SK-N-SH (cell line): ENCODE measurements around the gene CT45A1. TPM values are rescaled to one million over a fixed set of nuclear protein-coding genes. Genes with fewer than 3 reads are reported as not detected.

Source experiments
- CTCF ChIA-PET: fragments of 300-600, 350-600 bp; formaldehyde crosslinking; extraction: SDS; loops from one replicate; lab custom pipeline; 2021; lab: Yijun Ruan, JAX
- POLR2A ChIA-PET: fragments of 350-600 bp; sonication (Branson Sonifier 250); formaldehyde crosslinking; extraction: SDS; loops from one replicate; lab custom pipeline; 2020; ENCODE audit warnings: antibody characterized with exemption, inconsistent platforms; lab: Yijun Ruan, JAX
- DNase-seq: peaks from one replicate; pipeline ENCODE4 v3.0.0; 2012
- H2AFZ ChIP-seq: fragments of 200-600 bp; sonication (generic); 2 replicates; pipeline ENCODE4 v1.8.1; 2016; ENCODE audit warnings: antibody characterized with exemption, mild to moderate bottlenecking, low read depth
- H3F3A ChIP-seq: fragments of 200-600 bp; sonication (generic); replicated peaks from 2 replicates; pipeline ENCODE3; 2016; ENCODE audit warnings: antibody characterized with exemption, mild to moderate bottlenecking; ENCODE audit not compliant: insufficient read depth
- H3K27ac ChIP-seq, 2 experiments: fragments of 200-500 bp in 1 of 2; fragments of 200-600 bp in 1 of 2; sonication (Bioruptor generic) in 1 of 2; sonication (generic), shearing (Covaris generic) in 1 of 2; 2 replicates each; pipeline versions ENCODE4 v1.5.1 to v1.6.1; 2014 to 2016; ENCODE audit warnings: low read depth in 2 of 2, inconsistent platforms in 1 of 2, low read length in 1 of 2, mild to moderate bottlenecking in 1 of 2, mixed read lengths in 1 of 2
- H3K27me3 ChIP-seq: fragments of 200-600 bp; sonication (generic), shearing (Covaris generic); 2 replicates; pipeline ENCODE4 v1.6.1; 2016; ENCODE audit warnings: mixed run types; ENCODE audit not compliant: insufficient read depth
- H3K36me3 ChIP-seq, 2 experiments: fragments of 200-500 bp in 1 of 2; fragments of 200-600 bp in 1 of 2; sonication (Bioruptor generic) in 1 of 2; sonication (generic) in 1 of 2; replicated peaks in 1 of 2; 2 replicates each; pipeline versions ENCODE3 to v1.5.1; 2014 to 2016; ENCODE audit warnings: low read length in 1 of 2, mild to moderate bottlenecking in 1 of 2; ENCODE audit not compliant: insufficient read depth in 2 of 2, control insufficient read depth in 1 of 2
- H3K4me1 ChIP-seq, 2 experiments: fragments of 200-500 bp in 1 of 2; fragments of 200-600 bp in 1 of 2; sonication (Bioruptor generic) in 1 of 2; sonication (generic), shearing (Covaris generic) in 1 of 2; 2 replicates each; pipeline versions ENCODE4 v1.5.1 to v1.6.1; 2014 to 2016; ENCODE audit warnings: low read depth in 1 of 2, low read length in 1 of 2, mixed run types in 1 of 2; ENCODE audit not compliant: insufficient read depth in 2 of 2, control insufficient read depth in 1 of 2
- H3K4me2 ChIP-seq: fragments of 200-600 bp; sonication (generic), shearing (Covaris generic); 2 replicates; pipeline ENCODE4 v1.6.1; 2017; ENCODE audit warnings: mixed run types
- H3K4me3 ChIP-seq, 2 experiments: fragments of 200-500 bp in 1 of 2; fragments of 200-600 bp in 1 of 2; sonication (Bioruptor generic) in 1 of 2; sonication (generic), shearing (Covaris generic) in 1 of 2; 2 replicates each; pipeline versions ENCODE4 v1.5.1 to v1.8.1; 2014 to 2016; ENCODE audit warnings: low read depth in 2 of 2, inconsistent platforms in 1 of 2, low read length in 1 of 2, mild to moderate bottlenecking in 1 of 2, mixed read lengths in 1 of 2, moderate library complexity in 1 of 2
- H3K79me2 ChIP-seq: fragments of 200-600 bp; sonication (generic); 2 replicates; pipeline ENCODE4 v1.8.1; 2017; ENCODE audit warnings: mild to moderate bottlenecking; ENCODE audit not compliant: insufficient read depth
- H3K9ac ChIP-seq: fragments of 200-600 bp; sonication (generic); 2 replicates; pipeline ENCODE4 v1.6.1; 2017; ENCODE audit warnings: mixed run types
- H3K9me2 ChIP-seq: fragments of 200-600 bp; sonication (generic); 2 replicates; pipeline ENCODE4 v1.6.1; 2017; ENCODE audit warnings: mixed run types
- H3K9me3 ChIP-seq: fragments of 200-600 bp; sonication (generic); 2 replicates; pipeline ENCODE4 v1.6.1; 2017; ENCODE audit warnings: mixed run types, mild to moderate bottlenecking, moderate library complexity
- H4K20me1 ChIP-seq: fragments of 200-600 bp; sonication (generic); 2 replicates; pipeline ENCODE4 v1.6.1; 2017; ENCODE audit warnings: mild to moderate bottlenecking, mixed run types; ENCODE audit not compliant: insufficient read depth
- CHD2 ChIP-seq: fragments of 150-350 bp; IDR thresholded peaks from 2 replicates; pipeline ENCODE4 v1.6.1; 2018; ENCODE audit warnings: low read length; ENCODE audit not compliant: partially characterized antibody
- ELF1 ChIP-seq: IDR thresholded peaks from 2 replicates; pipeline ENCODE4 v1.4.0; 2012
- EP300 ChIP-seq, 2 experiments: IDR thresholded peaks; 2 replicates each; pipeline versions ENCODE4 v1.4.0 to v1.6.1; 2012; ENCODE audit warnings: borderline replicate concordance in 1 of 2, low read depth in 1 of 2, low read length in 1 of 2
- FOXJ3 ChIP-seq: sonication (generic); formaldehyde crosslinking; IDR thresholded peaks from 2 replicates; pipeline ENCODE4 v1.5.1; 2020; ENCODE audit warnings: mild to moderate bottlenecking, missing genetic modification reagents
- FOXM1 ChIP-seq: IDR thresholded peaks from 2 replicates; pipeline ENCODE4 v1.4.0; 2012; ENCODE audit warnings: low read depth, mild to moderate bottlenecking
- GATA2 ChIP-seq: sonication (generic); formaldehyde crosslinking; IDR thresholded peaks from 2 replicates; pipeline ENCODE4 v1.5.0; 2020; ENCODE audit warnings: mild to moderate bottlenecking, missing genetic modification reagents
- MEF2A ChIP-seq: IDR thresholded peaks from 2 replicates; pipeline ENCODE4 v1.4.0; 2012; ENCODE audit warnings: low read depth, borderline replicate concordance
- MXI1 ChIP-seq: IDR thresholded peaks from 2 replicates; pipeline ENCODE4 v1.6.1; 2012; ENCODE audit warnings: mild to moderate bottlenecking, low read depth, low read length, improper control_type of control experiment
- RAD21 ChIP-seq: IDR thresholded peaks from 2 replicates; pipeline ENCODE4 v1.6.1; 2012; ENCODE audit warnings: mild to moderate bottlenecking, low read length
- SIN3A ChIP-seq: IDR thresholded peaks from 2 replicates; pipeline ENCODE4 v1.6.1; 2012; ENCODE audit warnings: low read depth, mild to moderate bottlenecking, low read length, moderate library complexity, borderline replicate concordance
- WGBS: methylation state at CpG from one replicate; pipeline ENCODE4 v1.1.6; 2017; ENCODE audit warnings: low lambda C conversion rate; 5-methylcytosine and 5-hydroxymethylcytosine counted together
- polyA plus RNA-seq, 3 experiments: library from polyadenylated mRNA; depleted of rRNA; stranded (reverse); fragments of >200 nt; gene quantifications; 2 replicates each; pipeline ENCODE4 v1.2.3, GENCODE V29; 2012
- TF ChIP-seq, protein P1 (sequence below): fragments of 200-600 bp; sonication (generic); IDR thresholded peaks from 2 replicates; pipeline ENCODE4 v1.6.1; 2017; ENCODE audit warnings: antibody characterized with exemption, mild to moderate bottlenecking, moderate library complexity
- TF ChIP-seq, protein P2 (sequence below): IDR thresholded peaks from 2 replicates; pipeline ENCODE4 v1.4.0; 2012; ENCODE audit warnings: low read depth, borderline replicate concordance

CT45A1 gene
- polyA plus RNA-seq, 1 of the 3 experiments (the other 2 are of a cell fraction) = not detected

DNA sequence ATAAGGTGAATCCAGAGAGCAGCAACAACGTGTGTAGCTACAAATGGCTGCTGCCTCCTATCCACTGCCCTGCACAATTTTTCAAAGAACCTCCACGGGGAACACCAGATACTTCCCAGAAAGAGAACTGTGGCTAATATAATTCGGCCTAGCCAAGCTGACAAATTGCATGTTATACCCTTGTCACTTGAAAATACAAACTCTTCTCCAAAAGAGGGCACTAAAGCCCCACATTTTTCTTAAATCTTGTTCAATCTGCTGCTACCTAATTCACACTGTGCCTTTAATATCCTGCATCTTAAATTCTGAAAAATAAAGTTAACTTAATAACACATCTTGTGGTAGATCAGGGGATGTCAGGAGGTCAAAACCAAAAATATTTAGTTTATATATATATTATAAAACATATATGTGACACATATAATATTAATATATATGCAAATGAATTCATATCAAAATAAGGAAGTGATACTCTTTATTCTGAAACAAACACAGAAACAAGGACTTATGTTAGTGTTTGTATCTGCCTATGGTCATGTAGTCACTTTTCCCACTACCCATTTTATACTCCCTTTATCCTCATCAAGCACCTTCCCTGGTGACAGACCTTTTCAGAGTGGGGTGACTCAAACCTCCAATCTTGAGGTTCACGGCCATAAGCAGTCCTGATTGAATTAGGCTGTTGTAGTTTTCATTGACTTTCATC lies 24.1 kb downstream of the CT45A1 start:
- no peak overlapping the region for H2AFZ ChIP-seq
- no peak overlapping the region for H3K4me3 ChIP-seq
- H3K4me1 ChIP-seq = no peaks in the 10 kb centered on the region
- no peak for DNase-seq
- no peaks in the 10 kb centered on the region for H3K9me2 ChIP-seq
- WGBS = 1% methylated on average over 4 of the region's 4 CpGs
- no peaks in the 10 kb centered on the region for H4K20me1 ChIP-seq
- no peak overlapping the region for H3K9ac ChIP-seq
- H3K36me3 ChIP-seq = no peaks in the 10 kb centered on the region
- ChIA-PET CTCF (no interaction called here), POLR2A (no interaction called here)
- H3K79me2 ChIP-seq = no peaks in the 10 kb centered on the region
- H3K27me3 ChIP-seq = peaks cover 9% of the 10 kb centered on the region; the same call in 1 of the 2 replicates
- no peak overlapping the region for H3K27ac ChIP-seq
- H3F3A ChIP-seq = no peaks in the 10 kb centered on the region
- H3K4me2 ChIP-seq = no peak overlapping the region
- H3K9me3 ChIP-seq = no peaks in the 10 kb centered on the region
- TF ChIP-seq MEF2A = no peak
- TF ChIP-seq RAD21 = 0 out of 2 replicates have a peak, but pooled peaks have one; percentile 10
- TF ChIP-seq, protein P1, sequence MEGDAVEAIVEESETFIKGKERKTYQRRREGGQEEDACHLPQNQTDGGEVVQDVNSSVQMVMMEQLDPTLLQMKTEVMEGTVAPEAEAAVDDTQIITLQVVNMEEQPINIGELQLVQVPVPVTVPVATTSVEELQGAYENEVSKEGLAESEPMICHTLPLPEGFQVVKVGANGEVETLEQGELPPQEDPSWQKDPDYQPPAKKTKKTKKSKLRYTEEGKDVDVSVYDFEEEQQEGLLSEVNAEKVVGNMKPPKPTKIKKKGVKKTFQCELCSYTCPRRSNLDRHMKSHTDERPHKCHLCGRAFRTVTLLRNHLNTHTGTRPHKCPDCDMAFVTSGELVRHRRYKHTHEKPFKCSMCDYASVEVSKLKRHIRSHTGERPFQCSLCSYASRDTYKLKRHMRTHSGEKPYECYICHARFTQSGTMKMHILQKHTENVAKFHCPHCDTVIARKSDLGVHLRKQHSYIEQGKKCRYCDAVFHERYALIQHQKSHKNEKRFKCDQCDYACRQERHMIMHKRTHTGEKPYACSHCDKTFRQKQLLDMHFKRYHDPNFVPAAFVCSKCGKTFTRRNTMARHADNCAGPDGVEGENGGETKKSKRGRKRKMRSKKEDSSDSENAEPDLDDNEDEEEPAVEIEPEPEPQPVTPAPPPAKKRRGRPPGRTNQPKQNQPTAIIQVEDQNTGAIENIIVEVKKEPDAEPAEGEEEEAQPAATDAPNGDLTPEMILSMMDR = peak; percentile 14; the same call in 1 of the 2 replicates
- TF ChIP-seq FOXM1 = no peak
- no peak for TF ChIP-seq GATA2 (CRISPR knock-in tag)
- TF ChIP-seq CHD2 = no peak
- TF ChIP-seq EP300 (IDR thresholded peaks at IDR 0.05; ENCODE audit: borderline replicate concordance in 1 of 2, low read depth in 1 of 2, low read length in 1 of 2) = no peak

DNA sequence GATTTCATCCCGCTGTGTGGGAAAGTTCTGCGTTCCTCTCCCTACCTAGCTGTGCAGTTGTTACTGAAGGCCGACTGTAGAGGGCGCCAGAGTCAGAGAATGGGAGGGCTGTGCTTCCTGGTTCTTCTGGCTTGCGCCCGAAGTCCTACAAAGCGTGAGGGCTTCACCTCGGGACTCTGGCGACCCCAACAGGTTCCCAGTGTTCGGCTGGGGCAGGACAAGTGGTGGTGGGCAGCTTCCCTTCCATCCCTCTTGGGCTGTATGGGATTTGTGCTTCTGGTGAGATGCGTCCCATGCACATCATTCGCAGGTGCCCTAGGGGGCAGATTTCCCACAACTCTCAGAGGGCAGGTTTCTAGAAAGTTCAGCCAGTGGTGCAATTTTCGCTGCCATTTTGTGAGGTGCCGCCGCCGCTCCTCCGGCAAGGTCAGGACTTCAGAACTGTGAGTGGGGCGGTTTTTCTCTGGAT lies 27.3 kb downstream of the CT45A1 start:
- Histone ChIP-seq H3K27me3 (peaks cover 9% of the 10 kb centered on the region; the same call in 1 of the 2 replicates), H3F3A (no peaks in the 10 kb centered on the region), H3K9me3 (no peaks in the 10 kb centered on the region), H4K20me1 (no peaks in the 10 kb centered on the region), H3K79me2 (no peaks in the 10 kb centered on the region), H3K4me2 (peak overlapping the region; percentile 50; the same call in 1 of the 2 replicates), H3K9ac (no peak overlapping the region), H3K4me3 (peak overlapping the region in 1 of 2 experiments; percentile 16; a peak in 1 of 4 replicates), H2AFZ (no peak overlapping the region), H3K27ac (no peak overlapping the region), H3K36me3 (no peaks in the 10 kb centered on the region), H3K4me1 (no peaks in the 10 kb centered on the region), H3K9me2 (no peaks in the 10 kb centered on the region)
- CTCF ChIA-PET = interaction anchor here (1.6 kb wide), 1 partner anchor 144 kb away, joined by 5 read pairs; no protein-coding TSS in a partner anchor
- TF ChIP-seq MXI1 (no peak), CHD2 (no peak), ELF1 (peak; percentile 59), FOXJ3 (no peak), RAD21 (peak; percentile 40), SIN3A (no peak)
- TF ChIP-seq, protein P2, sequence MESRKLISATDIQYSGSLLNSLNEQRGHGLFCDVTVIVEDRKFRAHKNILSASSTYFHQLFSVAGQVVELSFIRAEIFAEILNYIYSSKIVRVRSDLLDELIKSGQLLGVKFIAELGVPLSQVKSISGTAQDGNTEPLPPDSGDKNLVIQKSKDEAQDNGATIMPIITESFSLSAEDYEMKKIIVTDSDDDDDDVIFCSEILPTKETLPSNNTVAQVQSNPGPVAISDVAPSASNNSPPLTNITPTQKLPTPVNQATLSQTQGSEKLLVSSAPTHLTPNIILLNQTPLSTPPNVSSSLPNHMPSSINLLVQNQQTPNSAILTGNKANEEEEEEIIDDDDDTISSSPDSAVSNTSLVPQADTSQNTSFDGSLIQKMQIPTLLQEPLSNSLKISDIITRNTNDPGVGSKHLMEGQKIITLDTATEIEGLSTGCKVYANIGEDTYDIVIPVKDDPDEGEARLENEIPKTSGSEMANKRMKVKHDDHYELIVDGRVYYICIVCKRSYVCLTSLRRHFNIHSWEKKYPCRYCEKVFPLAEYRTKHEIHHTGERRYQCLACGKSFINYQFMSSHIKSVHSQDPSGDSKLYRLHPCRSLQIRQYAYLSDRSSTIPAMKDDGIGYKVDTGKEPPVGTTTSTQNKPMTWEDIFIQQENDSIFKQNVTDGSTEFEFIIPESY = no peak
- TF ChIP-seq, protein P1 = peak; percentile 61
- POLR2A ChIA-PET = no interaction called here
- WGBS = 33% methylated on average over 16 of the region's 18 CpGs
- peak; percentile 46 for DNase-seq
